Panc1 (cell line): ENCODE measurements around the gene HDDC2. TPM values are rescaled to one million over a fixed set of nuclear protein-coding genes. Genes with fewer than 3 reads are reported as not detected.

Experiments
- ATAC-seq: fragments of 200-7000 bp; cut with Tn5 transposase; 2 replicates; pipeline ENCODE4 v1.9.1; 2020; ENCODE audit warnings: mild to moderate bottlenecking, moderate library complexity
- BruUV-seq: library from RNA; stranded (reverse); fragments of 400-500 nt; replicated peaks from 2 replicates; lab custom pipeline; 2021; lab: Mats Ljungman, UMichigan
- CTCF ChIA-PET: fragments of 300-600 bp; sonication (Branson Sonifier 250); formaldehyde crosslinking; loops from one replicate; lab custom pipeline; 2022; ENCODE audit warnings: antibody characterized with exemption; lab: Charles Lee
- POLR2A ChIA-PET: fragments of 300-600 bp; sonication (Branson Sonifier 250); formaldehyde crosslinking; loops from one replicate; lab custom pipeline; 2022; ENCODE audit warnings: antibody characterized with exemption; lab: Charles Lee
- DNase-seq: peaks from one replicate; pipeline ENCODE4 v3.0.0-alpha.2; 2010; ENCODE audit warnings: low read depth, low spot score
- H3K27ac ChIP-seq: 2 replicates; pipeline ENCODE4 v1.5.1; 2011; ENCODE audit warnings: mild to moderate bottlenecking, low read length, inconsistent platforms
- H3K27me3 ChIP-seq: fragments of 200-500 bp; sonication (Bioruptor generic); 2 replicates; pipeline ENCODE4 v1.6.0; 2014; ENCODE audit warnings: low read length, inconsistent platforms; ENCODE audit not compliant: control insufficient read depth, insufficient read depth
- H3K36me3 ChIP-seq: fragments of 200-500 bp; sonication (Bioruptor generic); 2 replicates; pipeline ENCODE4 v1.5.1; 2014; ENCODE audit warnings: inconsistent platforms, mild to moderate bottlenecking, low read length, moderate library complexity; ENCODE audit not compliant: control insufficient read depth, insufficient read depth
- H3K4me1 ChIP-seq: 2 replicates; pipeline ENCODE4 v1.5.1; 2011; ENCODE audit warnings: inconsistent platforms, mild to moderate bottlenecking, low read length, moderate library complexity; ENCODE audit not compliant: control insufficient read depth, insufficient read depth
- H3K4me3 ChIP-seq, 2 experiments: 2 replicates each; pipeline ENCODE4 v1.5.1; 2011 to 2012; ENCODE audit warnings: low read depth in 2 of 2, low read length in 2 of 2, mild to moderate bottlenecking in 2 of 2, inconsistent platforms in 1 of 2, moderate library complexity in 1 of 2
- H3K9me3 ChIP-seq: fragments of 200-500 bp; sonication (Bioruptor generic); 2 replicates; pipeline ENCODE4 v1.5.1; 2014; ENCODE audit warnings: low read depth, mild to moderate bottlenecking, inconsistent platforms, low read length, moderate library complexity; ENCODE audit not compliant: control insufficient read depth, insufficient read depth
- CTCF ChIP-seq: fragments of 450-650 bp; IDR thresholded peaks from 2 replicates; pipeline ENCODE4 v1.5.1; 2017; ENCODE audit warnings: mild to moderate bottlenecking
- POLR2AphosphoS5 ChIP-seq: IDR thresholded peaks from 2 replicates; pipeline ENCODE4 v1.6.1; 2012; ENCODE audit warnings: mild to moderate bottlenecking, low read depth, low read length, moderate library complexity
- REST ChIP-seq, 2 experiments: IDR thresholded peaks; 2 replicates each; pipeline ENCODE4 v1.6.1; 2011 to 2012; ENCODE audit warnings: low read depth in 2 of 2, control low read depth in 1 of 2, low read length in 1 of 2, mild to moderate bottlenecking in 1 of 2, moderate library complexity in 1 of 2; ENCODE audit not compliant: insufficient read depth in 1 of 2
- SIN3A ChIP-seq: IDR thresholded peaks from 2 replicates; pipeline ENCODE4 v1.6.1; 2012; ENCODE audit warnings: low read depth, mild to moderate bottlenecking, low read length, moderate library complexity, borderline replicate concordance; ENCODE audit not compliant: insufficient read depth
- TCF7L2 ChIP-seq: IDR thresholded peaks from 2 replicates; pipeline ENCODE4 v1.6.1; 2011; ENCODE audit warnings: mild to moderate bottlenecking, low read depth, low read length, inconsistent platforms
- in situ Hi-C: cut with HindIII; loops from 2 replicates; pipeline ENCODE4 v1.10.0; 2016; ENCODE audit warnings: low sequenced_read_pairs, low pct_unique_long_range_greater_than_20kb
- intact Hi-C: fragments of 100-400 bp; cut with micrococcal nuclease; formaldehyde crosslinking; loops from one replicate; pipeline ENCODE4 v1.10.0; 2022; ENCODE audit not compliant: unreplicated experiment
- total RNA-seq: library from RNA; stranded (reverse); gene quantifications from one replicate; pipeline ENCODE4 v1.2.1, GENCODE V29; 2021; ENCODE audit not compliant: unreplicated experiment

HDDC2 gene
- total RNA-seq, 1 experiment from 2014 or later: 88.8 TPM

DNA sequence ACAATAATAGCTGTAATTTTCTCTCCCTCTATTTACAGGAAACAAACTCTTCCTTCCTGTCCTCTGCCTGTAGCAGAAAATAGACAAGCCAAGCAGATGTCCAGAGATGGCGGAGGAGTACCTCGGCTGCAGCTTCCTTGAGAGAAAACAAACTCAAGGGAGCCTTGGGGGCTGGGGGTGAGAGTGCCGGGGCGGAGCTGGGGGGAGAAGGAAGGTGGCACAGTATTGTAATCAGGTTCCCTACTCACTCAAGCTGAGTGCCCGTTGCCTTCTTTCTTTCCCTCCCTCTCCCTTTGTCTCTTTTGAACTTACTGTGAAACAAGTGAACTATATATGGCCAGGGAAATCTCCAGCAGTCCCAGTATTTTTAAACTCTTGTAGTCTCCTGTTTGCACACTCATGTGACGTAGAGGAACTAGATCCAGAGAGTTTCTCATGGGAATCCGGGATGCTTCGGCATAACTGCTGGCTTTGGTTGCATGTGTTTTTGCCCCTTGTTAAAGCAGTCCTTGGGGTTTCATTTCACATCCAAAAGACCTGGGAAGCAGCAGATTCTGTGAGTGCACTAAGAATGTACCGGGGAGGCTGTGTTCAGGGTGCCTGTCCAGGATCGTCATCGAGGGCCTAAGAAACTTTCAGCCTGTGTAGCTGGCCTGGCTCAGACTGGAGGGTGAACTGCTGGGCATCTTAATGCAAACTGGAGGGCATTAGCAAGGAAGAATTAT lies 44.6 kb upstream of the HDDC2 start:
- Histone ChIP-seq H3K36me3 (no peaks in the 10 kb centered on the region), H3K4me3 (no peak overlapping the region), H3K27me3 (peaks cover 9% of the 10 kb centered on the region; the same call in 1 of the 2 replicates), H3K9me3 (no peaks in the 10 kb centered on the region), H3K4me1 (no peaks in the 10 kb centered on the region), H3K27ac (no peak overlapping the region)
- intact Hi-C loops (no loop called here), in situ Hi-C loops (no loop called here)
- ChIA-PET POLR2A (no interaction called here), CTCF (no interaction called here)
- ATAC-seq: no peak
- no peak for TF ChIP-seq POLR2AphosphoS5
- TF ChIP-seq CTCF: no peak
- TF ChIP-seq REST (IDR thresholded peaks at IDR 0.05; ENCODE audit: insufficient read depth in 1 of 2, low read depth in 2 of 2, low read length in 1 of 2): no peak
- TF ChIP-seq TCF7L2: no peak
- TF ChIP-seq SIN3A: no peak
- DNase-seq: no peak
- no TSS peak for BruUV-seq

- intact Hi-C loops: no loop called here
- ATAC-seq: no peak
- H3K27me3 ChIP-seq: peaks cover 2% of the 10 kb centered on the region; the same call in 1 of the 2 replicates
- BruUV-seq: no TSS peak
- H3K4me3 ChIP-seq: no peak overlapping the region
- ChIA-PET CTCF (no interaction called here), POLR2A (no interaction called here)
- in situ Hi-C loops: no loop called here
- no peaks in the 10 kb centered on the region for H3K4me1 ChIP-seq
- no peak for TF ChIP-seq REST (IDR thresholded peaks at IDR 0.05; ENCODE audit: insufficient read depth in 1 of 2, low read depth in 2 of 2, low read length in 1 of 2)
- no peak for TF ChIP-seq POLR2AphosphoS5
- TF ChIP-seq CTCF: no peak
- no peaks in the 10 kb centered on the region for H3K9me3 ChIP-seq
- no peaks in the 10 kb centered on the region for H3K36me3 ChIP-seq
- no peak overlapping the region for H3K27ac ChIP-seq
- DNase-seq: no peak
Observed at GRCh38 chr6:125341460-125341859, 39.7 kb upstream of the HDDC2 start.
